HepG2 (cell line): ENCODE results near the gene TBC1D16. TPM values are rescaled to one million over a fixed set of nuclear protein-coding genes. Genes with fewer than 3 reads are reported as not detected.
A peak's percentile ranks its signal among the peaks of the same experiment; 100 is the strongest.

ENCODE experiments used
- BRF2 ChIP-seq: sonication (generic); formaldehyde crosslinking; IDR thresholded peaks from 2 replicates; pipeline ENCODE4 v1.8.1; 2022; ENCODE audit warnings: mild to moderate bottlenecking, missing genetic modification reagents
- DNMT1 ChIP-seq: sonication (generic); formaldehyde crosslinking; IDR thresholded peaks from 2 replicates; pipeline ENCODE4 v1.5.1; 2020; ENCODE audit warnings: mild to moderate bottlenecking, missing genetic modification reagents
- DZIP1 ChIP-seq: sonication (generic); formaldehyde crosslinking; IDR thresholded peaks from 2 replicates; pipeline ENCODE4 v1.5.0; 2020; ENCODE audit warnings: mild to moderate bottlenecking, missing genetic modification reagents
- FOXC1 ChIP-seq: sonication (generic); formaldehyde crosslinking; IDR thresholded peaks from 2 replicates; pipeline ENCODE4 v1.8.0; 2022; ENCODE audit warnings: mild to moderate bottlenecking, missing genetic modification reagents, borderline replicate concordance
- HNRNPL ChIP-seq: fragments of 200-400 bp; formaldehyde crosslinking; IDR thresholded peaks from 2 replicates; pipeline ENCODE4 v1.6.1; 2017; ENCODE audit warnings: mild to moderate bottlenecking, low read depth, low read length
- PATZ1 ChIP-seq: sonication (generic); formaldehyde crosslinking; IDR thresholded peaks from 2 replicates; pipeline ENCODE4 v1.4.0; 2020; ENCODE audit warnings: missing genetic modification reagents
- RARA ChIP-seq: IDR thresholded peaks from 2 replicates; pipeline ENCODE4 v1.6.1; 2016; ENCODE audit warnings: missing genetic modification reagents, missing compliant biosample characterization
- RNF219 ChIP-seq: sonication (generic); formaldehyde crosslinking; IDR thresholded peaks from 2 replicates; pipeline ENCODE4 v1.5.0; 2020; ENCODE audit warnings: mild to moderate bottlenecking, missing genetic modification reagents
- SATB2 ChIP-seq: sonication (generic); formaldehyde crosslinking; IDR thresholded peaks from 2 replicates; pipeline ENCODE4 v1.5.0; 2020; ENCODE audit warnings: missing genetic modification reagents
- U2AF1 ChIP-seq: fragments of 200-400 bp; formaldehyde crosslinking; optimal IDR thresholded peaks from 2 replicates; pipeline ENCODE3; 2017; ENCODE audit warnings: mild to moderate bottlenecking, low read depth, low read length
- ZBTB34 ChIP-seq: sonication (generic); formaldehyde crosslinking; IDR thresholded peaks from 2 replicates; pipeline ENCODE4 v1.8.0; 2022; ENCODE audit warnings: mild to moderate bottlenecking, missing genetic modification reagents
- ZBTB37 ChIP-seq: sonication (generic); formaldehyde crosslinking; IDR thresholded peaks from 2 replicates; pipeline ENCODE4 v1.4.0; 2020; ENCODE audit warnings: mild to moderate bottlenecking, missing genetic modification reagents
- ZBTB7A ChIP-seq: sonication (generic); formaldehyde crosslinking; IDR thresholded peaks from 2 replicates; pipeline ENCODE4 v1.8.0; 2022; ENCODE audit warnings: mild to moderate bottlenecking, missing genetic modification reagents
- ZNF333 ChIP-seq: sonication (generic); formaldehyde crosslinking; IDR thresholded peaks from 2 replicates; pipeline ENCODE4 v1.4.0; 2020; ENCODE audit warnings: mild to moderate bottlenecking, missing genetic modification reagents, borderline replicate concordance
- ZNF431 ChIP-seq: sonication (generic); formaldehyde crosslinking; IDR thresholded peaks from 2 replicates; pipeline ENCODE4 v1.9.0; 2022; ENCODE audit warnings: missing genetic modification reagents, low read depth, mild to moderate bottlenecking, borderline replicate concordance
- ZNF737 ChIP-seq: sonication (generic); formaldehyde crosslinking; IDR thresholded peaks from 2 replicates; pipeline ENCODE4 v1.5.0; 2020; ENCODE audit warnings: missing genetic modification reagents, mild to moderate bottlenecking, borderline replicate concordance
- polyA plus RNA-seq, 8 experiments: library from polyadenylated mRNA; depleted of rRNA in 3 of 8; stranded (reverse) in 7 of 8; unstranded in 1 of 8; fragments of >200 nt; fragmentation: Illumina TruSeq in 4 of 8; extraction: Trizol in 4 of 8; gene quantifications; 2 replicates each; pipeline versions ENCODE4 v1.2.1 to v1.2.3, GENCODE V29; 2011 to 2016; ENCODE audit warnings: low read depth in 4 of 8, missing spikeins in 1 of 8, mixed read lengths in 1 of 8; ENCODE audit not compliant: insufficient read depth in 1 of 8
- total RNA-seq, 5 experiments: library from RNA; depleted of rRNA; stranded (reverse); fragments of >200 nt; fragmentation: Illumina TruSeq; extraction: Trizol; gene quantifications; 2 replicates each; pipeline ENCODE4 v1.2.3, GENCODE V29; 2016; ENCODE audit warnings: low read depth in 1 of 5

Gene TBC1D16
- total and polyA plus RNA-seq, 2 of the 13 experiments (the other 11 are each of a cell fraction or from before 2014, with no cell fraction given), result 14.9 to 24.9 TPM

GRCh38 chr17:79991924-79992648, 43.6 kb downstream of the TBC1D16 start (continued):
- peak; percentile 34; the same call in 1 of the 2 replicates for TF ChIP-seq FOXC1 (CRISPR knock-in tag)
- TF ChIP-seq SATB2 (CRISPR knock-in tag), result peak; percentile 40; the same call in 1 of the 2 replicates
- peak; percentile 77; the same call in 1 of the 2 replicates for TF ChIP-seq ZBTB7A
- peak; percentile 81; the same call in 1 of the 2 replicates for TF ChIP-seq HNRNPL
- TF ChIP-seq RARA (CRISPR knock-in tag), result peak; percentile 74; the same call in 1 of the 2 replicates
- TF ChIP-seq ZNF333, result no peak
- TF ChIP-seq DZIP1 (CRISPR knock-in tag), result peak; percentile 93
- no peak for TF ChIP-seq U2AF1
- TF ChIP-seq DNMT1 (CRISPR knock-in tag), result peak; percentile 50; the same call in 1 of the 2 replicates
- no peak for TF ChIP-seq RNF219 (CRISPR knock-in tag)
- TF ChIP-seq ZBTB34, result peak; percentile 46
- TF ChIP-seq PATZ1 (CRISPR knock-in tag), result peak; percentile 96
- TF ChIP-seq BRF2 (CRISPR knock-in tag), result peak; percentile 40; the same call in 1 of the 2 replicates
- TF ChIP-seq ZBTB37 (CRISPR knock-in tag), result 0 out of 2 replicates have a peak, but pooled peaks have one; percentile 45
- TF ChIP-seq ZNF737, result no peak
- TF ChIP-seq ZNF431, result 0 out of 2 replicates have a peak, but pooled peaks have one; percentile 18
